ENCODE results near the gene UBE2Q2. TPM values are rescaled to one million over a fixed set of nuclear protein-coding genes. Genes with fewer than 3 reads are reported as not detected.

UBE2Q2 gene
- total RNA-seq, 1 donor from 2014 or later: 32.0 TPM

GRCh38 chr15:75815811-75816719 lies 27.2 kb upstream of the UBE2Q2 start:
- no peaks in the 10 kb centered on the region for H3K4me1 Mint-ChIP-seq
- no peaks in the 10 kb centered on the region for H3K9me3 Mint-ChIP-seq
- no peak for TF ChIP-seq CTCF (IDR thresholded peaks at IDR 0.05; ENCODE audit: unreplicated experiment)
- no peak for DNase-seq (ENCODE audit: low spot score in 2 of 2, unreplicated experiment in 2 of 2)
- H3K27me3 Mint-ChIP-seq (ENCODE audit: low read depth): no peaks in the 10 kb centered on the region
- H3K27ac Mint-ChIP-seq: no peak overlapping the region
- H3K36me3 Mint-ChIP-seq: no peaks in the 10 kb centered on the region
- H3K4me3 Mint-ChIP-seq: no peak overlapping the region

GRCh38 chr15:75817138-75817935 lies 25.9 kb upstream of the UBE2Q2 start:
- DNase-seq (ENCODE audit: low spot score in 2 of 2, unreplicated experiment in 2 of 2): no peak
- Mint-ChIP-seq H3K36me3 (no peaks in the 10 kb centered on the region), H3K4me3 (no peak overlapping the region), H3K27me3 (ENCODE audit: low read depth) (no peaks in the 10 kb centered on the region), H3K27ac (no peak overlapping the region), H3K4me1 (no peaks in the 10 kb centered on the region), H3K9me3 (no peaks in the 10 kb centered on the region)
- no peak for TF ChIP-seq CTCF (IDR thresholded peaks at IDR 0.05; ENCODE audit: unreplicated experiment)

GRCh38 chr15:75820206-75820605 lies 23.0 kb upstream of the UBE2Q2 start:
- peaks cover 6% of the 10 kb centered on the region for H3K4me1 Mint-ChIP-seq
- no peak overlapping the region for H3K27ac Mint-ChIP-seq
- no peaks in the 10 kb centered on the region for H3K36me3 Mint-ChIP-seq
- H3K27me3 Mint-ChIP-seq (ENCODE audit: low read depth): no peaks in the 10 kb centered on the region
- TF ChIP-seq CTCF (IDR thresholded peaks at IDR 0.05; ENCODE audit: unreplicated experiment): no peak
- DNase-seq (ENCODE audit: low spot score in 2 of 2, unreplicated experiment in 2 of 2): no peak
- H3K9me3 Mint-ChIP-seq: no peaks in the 10 kb centered on the region
- no peak overlapping the region for H3K4me3 Mint-ChIP-seq

- DNase-seq (ENCODE audit: low spot score in 2 of 2, unreplicated experiment in 2 of 2): no peak
- Mint-ChIP-seq H3K36me3 (no peaks in the 10 kb centered on the region), H3K4me1 (peaks cover 6% of the 10 kb centered on the region), H3K9me3 (no peaks in the 10 kb centered on the region), H3K4me3 (no peak overlapping the region), H3K27me3 (ENCODE audit: low read depth) (no peaks in the 10 kb centered on the region), H3K27ac (no peak overlapping the region)
- no peak for TF ChIP-seq CTCF (IDR thresholded peaks at IDR 0.05; ENCODE audit: unreplicated experiment)
Observed at GRCh38 chr15:75821786-75822345, 21.4 kb upstream of the UBE2Q2 start.

- no peak for TF ChIP-seq CTCF (IDR thresholded peaks at IDR 0.05; ENCODE audit: unreplicated experiment)
- H3K27me3 Mint-ChIP-seq (ENCODE audit: low read depth): no peaks in the 10 kb centered on the region
- no peaks in the 10 kb centered on the region for H3K36me3 Mint-ChIP-seq
- H3K4me3 Mint-ChIP-seq: no peak overlapping the region
- peaks cover 6% of the 10 kb centered on the region for H3K4me1 Mint-ChIP-seq
- DNase-seq (ENCODE audit: low spot score in 2 of 2, unreplicated experiment in 2 of 2): no peak
- no peak overlapping the region for H3K27ac Mint-ChIP-seq
- H3K9me3 Mint-ChIP-seq: no peaks in the 10 kb centered on the region
Observed at GRCh38 chr15:75822685-75823278, 20.5 kb upstream of the UBE2Q2 start.
